Left kidney (tissue), 1 donor: Measurements from ENCODE around the gene SYT15. TPM values are rescaled to one million over a fixed set of nuclear protein-coding genes. Genes with fewer than 3 reads are reported as not detected.

ENCODE experiments used
- polyA plus RNA-seq: library from polyadenylated mRNA; unstranded; fragments of 120-200 nt; gene quantifications from one replicate; pipeline ENCODE4 v1.2.1, GENCODE V29; 2013; ENCODE audit not compliant: insufficient read length

SYT15 gene
- polyA plus RNA-seq, 1 donor = 15.0 TPM

Other genes with a start within 250 kb of the SYT15 start
- gene ANXA8L1, start 203.4 kb upstream of the SYT15 start, polyA plus RNA-seq = not detected
- not detected for gene NPY4R, start 113.2 kb upstream of the SYT15 start, polyA plus RNA-seq
- gene GPRIN2, start 22.5 kb upstream of the SYT15 start, polyA plus RNA-seq = 4.0 TPM